NB4 (cell line): ENCODE results near the gene NMUR1.

ENCODE experiments used
- CTCF ChIP-seq: IDR thresholded peaks from one replicate; pipeline ENCODE4 v1.5.1; 2012; ENCODE audit warnings: low read depth, low read length
- MAX ChIP-seq: IDR thresholded peaks from 2 replicates; pipeline ENCODE4 v1.6.1; 2011; ENCODE audit warnings: low read depth, low read length
- MYC ChIP-seq: IDR thresholded peaks from 2 replicates; pipeline ENCODE4 v1.6.1; 2011; ENCODE audit warnings: low read depth, low read length
- POLR2A ChIP-seq: IDR thresholded peaks from 2 replicates; pipeline ENCODE4 v1.6.1; 2011; ENCODE audit warnings: mild to moderate bottlenecking; ENCODE audit not compliant: insufficient read length; ENCODE audit errors: extremely low read depth

GRCh38 chr2:231530099-231531011, at the start of gene NMUR1:
- TF ChIP-seq CTCF (peak; percentile 60), POLR2A (no peak), MYC (no peak), MAX (no peak)
